NCI-H146 (cell line): Measurements from ENCODE around the gene BRD3OS.
A peak's percentile ranks its signal among the peaks of the same experiment; 100 is the strongest.
"Not testable (repeated sequence)": the region's sequence is repeated elsewhere in the genome, so short reads cannot be mapped to it uniquely, and the experiment has no call there.

Source experiments
- DNase-seq: peaks from one replicate; lab custom pipeline; 2025; lab: John Stamatoyannopoulos, UW

The BRD3OS gene

DNA sequence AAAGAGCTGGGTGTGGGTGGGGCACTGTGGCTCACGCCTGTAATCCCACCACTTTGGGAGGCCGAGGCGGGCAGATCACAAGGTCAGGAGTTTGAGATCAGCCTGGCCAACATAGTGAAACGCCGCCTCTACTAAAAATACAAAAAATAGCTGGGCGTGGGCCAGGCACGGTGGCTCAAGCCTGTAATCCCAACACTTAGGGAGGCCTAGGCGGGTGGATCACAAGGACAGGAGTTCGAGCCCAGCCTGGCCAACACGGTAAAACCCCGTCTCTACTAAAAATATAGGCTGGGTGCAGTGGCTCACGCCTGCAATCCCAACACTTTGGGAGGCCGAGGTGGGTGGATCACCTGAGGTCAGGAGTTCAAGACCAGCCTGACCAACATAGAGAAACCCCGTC, 36.5 kb upstream of the BRD3OS start:
- not testable (repeated sequence) for DNase-seq

DNA sequence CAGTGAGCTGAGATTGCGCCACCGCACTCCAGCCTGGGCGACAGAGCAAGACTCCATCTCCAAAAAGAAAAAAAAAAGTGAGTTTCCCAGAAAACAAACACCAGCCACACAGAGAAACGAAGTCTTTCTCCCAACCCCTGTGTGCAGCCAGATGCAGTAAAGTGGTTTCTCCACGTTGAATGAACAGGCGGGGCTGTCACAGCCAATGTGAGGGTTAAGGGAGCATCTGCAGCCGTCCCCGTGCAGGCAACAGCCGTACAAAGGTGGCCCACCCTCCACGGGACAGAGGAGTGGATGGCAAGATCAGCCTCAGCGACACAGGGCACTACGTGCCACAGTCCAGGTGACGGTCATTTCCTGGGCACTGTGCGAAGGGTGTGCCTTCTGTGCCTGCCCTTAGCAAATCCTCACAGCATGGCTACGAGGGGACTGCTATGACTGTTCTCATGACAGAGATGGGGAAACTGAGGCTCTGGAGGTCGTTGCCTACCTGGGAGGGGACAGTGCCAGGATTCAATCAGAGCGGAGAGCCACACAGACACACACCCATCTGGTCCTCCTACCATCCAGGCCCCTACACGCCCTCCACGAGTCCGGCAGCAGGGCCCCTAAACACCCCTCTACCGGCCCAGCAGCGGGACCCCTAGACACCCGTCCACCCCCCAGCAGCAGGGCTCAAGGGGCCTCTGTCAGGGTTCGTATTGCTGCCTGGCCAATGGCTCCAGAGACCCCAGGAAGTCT, 35.5 kb upstream of the BRD3OS start:
- DNase-seq = no peak

GRCh38 chr9:133990366-133991213, 34.7 kb upstream of the BRD3OS start:
- peak; percentile 65 for DNase-seq

DNA sequence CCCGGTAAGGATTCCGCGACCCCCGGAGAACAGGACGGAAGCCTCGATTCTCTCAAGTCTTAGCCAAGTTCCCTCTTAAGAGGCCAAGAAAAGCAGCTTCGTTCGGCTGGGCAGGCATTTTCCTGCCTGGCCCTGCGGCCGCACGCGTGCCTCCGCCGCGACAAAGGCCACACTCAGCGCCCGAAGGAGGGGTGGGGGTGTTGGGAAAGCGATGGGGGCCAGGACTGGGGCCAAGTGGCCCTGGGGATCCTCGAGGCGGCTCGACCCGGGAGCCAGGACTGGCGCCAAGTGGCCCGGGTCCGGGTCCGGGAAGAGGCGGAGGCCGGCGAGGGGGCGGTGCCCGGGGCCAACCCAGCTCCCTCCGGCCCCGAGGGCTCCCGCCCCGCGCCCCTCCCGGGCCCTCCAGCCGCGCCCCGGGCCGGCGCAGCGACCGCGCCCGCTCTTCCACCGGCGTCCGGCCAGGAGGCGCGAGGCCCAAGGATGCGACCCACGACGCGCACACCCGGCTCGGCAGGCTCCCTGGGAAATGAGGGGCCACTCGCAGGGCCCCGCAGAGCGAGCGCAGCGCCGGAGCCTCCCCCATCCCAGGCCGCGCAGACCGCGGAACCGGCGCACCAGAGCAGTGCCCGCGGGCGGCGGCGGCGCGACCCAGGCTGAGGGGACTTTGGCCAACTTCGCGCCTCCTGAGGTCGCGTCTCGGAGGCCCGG, 33.9 kb upstream of the BRD3OS start:
- no peak for DNase-seq

- DNase-seq = peak; percentile 79
Measured at GRCh38 chr9:133991964-133992779, 33.1 kb upstream of the BRD3OS start, which contains the start of gene VAV2. Gene VAV2, minus strand, starts transcription at chr9:133992324. Its CDS starts 46 bp downstream, at chr9:133992278.

DNA sequence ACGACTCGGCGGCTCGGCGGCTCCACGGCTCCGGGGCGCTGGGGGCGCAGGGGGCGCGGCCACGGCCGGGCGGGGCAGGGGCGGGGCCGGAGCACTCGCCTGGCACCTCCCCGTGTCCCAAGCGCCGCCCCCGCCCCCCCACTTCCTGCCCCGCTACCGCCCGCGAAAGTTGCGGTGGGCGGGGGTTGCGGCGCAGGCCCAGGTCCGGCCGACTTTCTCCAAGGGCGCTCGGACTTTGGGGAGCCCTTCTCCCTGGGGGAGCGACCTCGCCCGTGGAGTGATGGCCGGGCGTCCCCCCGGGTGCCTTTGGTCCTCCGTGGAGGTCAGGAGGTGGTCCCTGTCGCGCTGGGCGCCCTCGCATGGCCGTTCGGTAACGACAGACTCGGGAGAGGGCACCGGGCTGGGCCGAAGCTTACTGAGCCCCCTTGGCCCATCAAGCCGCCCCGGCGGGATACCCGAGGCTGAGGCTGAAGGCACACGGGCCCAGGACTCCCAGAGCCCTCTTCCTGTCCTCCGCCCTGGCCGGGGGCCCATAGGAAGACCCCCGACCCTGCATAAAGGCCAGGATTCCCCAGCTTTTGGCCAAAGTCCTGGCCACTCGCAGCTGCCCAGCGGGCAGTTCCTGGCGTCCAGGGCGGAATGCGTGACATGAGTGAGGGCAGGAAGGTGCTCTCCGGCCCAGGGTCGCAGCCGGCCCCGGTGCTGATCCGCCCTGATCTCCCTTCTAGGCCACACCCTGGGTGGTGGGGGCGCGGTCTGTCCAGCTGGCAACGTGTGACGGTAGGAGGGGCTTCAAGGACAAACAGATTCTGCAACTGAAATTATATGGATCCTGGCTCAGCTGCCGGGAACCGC, 32.3 kb upstream of the BRD3OS start:
- peak; percentile 84 for DNase-seq

DNA sequence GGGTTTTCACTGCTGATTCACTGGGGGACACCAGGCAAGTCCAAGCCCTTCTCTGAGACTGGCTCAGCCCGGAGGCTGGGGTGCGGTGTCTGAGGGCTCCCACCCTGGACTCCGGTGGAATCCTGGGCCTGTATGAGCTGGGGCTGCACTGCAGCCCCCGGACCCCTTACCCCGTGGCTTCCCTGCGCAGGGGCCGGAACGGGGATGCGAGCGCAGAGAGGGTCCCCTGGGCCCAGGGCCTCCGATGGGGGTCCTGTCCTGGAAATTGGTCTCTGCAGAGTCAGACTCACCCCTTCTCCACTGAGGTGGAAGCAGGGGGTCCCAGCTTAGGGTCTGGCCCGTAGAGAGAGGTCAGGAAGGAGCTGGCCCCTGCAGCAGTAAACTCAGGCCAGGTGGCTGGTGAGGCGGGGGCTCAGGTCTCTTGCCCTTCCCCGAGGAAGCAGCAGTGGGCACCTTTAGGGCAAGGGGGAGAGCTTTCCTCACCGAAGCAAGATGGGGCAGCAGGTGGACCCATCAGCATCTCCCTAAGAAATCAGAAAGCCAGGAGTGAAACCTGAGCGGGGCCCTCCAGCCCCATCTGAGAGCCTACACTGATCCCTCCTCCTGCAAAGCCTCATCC, 31.5 kb upstream of the BRD3OS start:
- DNase-seq = no peak

DNA sequence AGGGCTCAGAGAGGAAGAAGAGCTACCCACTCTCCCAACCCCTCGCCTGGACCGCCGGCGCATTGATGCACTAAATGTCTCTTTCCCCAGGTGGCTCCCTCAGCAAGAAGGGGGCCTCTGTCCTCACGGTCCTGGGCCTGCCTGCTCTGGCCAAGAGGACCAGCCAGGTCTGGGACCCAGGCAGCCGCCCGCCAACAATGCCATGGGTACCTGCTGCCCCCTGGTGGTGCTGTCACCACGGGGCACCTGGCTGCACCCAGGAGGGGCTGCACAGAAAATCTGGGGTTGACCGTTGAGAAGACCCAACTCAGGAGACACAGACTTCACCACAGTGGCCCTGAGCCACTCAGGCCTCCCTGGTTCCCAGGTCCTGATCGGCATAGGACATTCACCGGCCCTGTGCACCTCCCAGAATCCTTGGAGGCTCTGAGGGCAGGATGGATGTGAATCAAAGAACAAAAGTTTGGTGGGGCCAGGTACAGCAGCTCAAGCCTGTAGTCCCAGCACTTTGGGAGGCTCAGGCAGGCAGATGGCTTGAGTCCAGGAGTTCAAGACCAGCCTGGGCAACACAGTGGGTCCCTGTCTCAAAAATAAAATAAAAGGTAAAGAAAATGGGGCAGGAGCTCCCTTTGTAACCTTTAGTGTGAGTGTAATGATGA, 30.8 kb upstream of the BRD3OS start:
- peak; percentile 60 for DNase-seq

DNA sequence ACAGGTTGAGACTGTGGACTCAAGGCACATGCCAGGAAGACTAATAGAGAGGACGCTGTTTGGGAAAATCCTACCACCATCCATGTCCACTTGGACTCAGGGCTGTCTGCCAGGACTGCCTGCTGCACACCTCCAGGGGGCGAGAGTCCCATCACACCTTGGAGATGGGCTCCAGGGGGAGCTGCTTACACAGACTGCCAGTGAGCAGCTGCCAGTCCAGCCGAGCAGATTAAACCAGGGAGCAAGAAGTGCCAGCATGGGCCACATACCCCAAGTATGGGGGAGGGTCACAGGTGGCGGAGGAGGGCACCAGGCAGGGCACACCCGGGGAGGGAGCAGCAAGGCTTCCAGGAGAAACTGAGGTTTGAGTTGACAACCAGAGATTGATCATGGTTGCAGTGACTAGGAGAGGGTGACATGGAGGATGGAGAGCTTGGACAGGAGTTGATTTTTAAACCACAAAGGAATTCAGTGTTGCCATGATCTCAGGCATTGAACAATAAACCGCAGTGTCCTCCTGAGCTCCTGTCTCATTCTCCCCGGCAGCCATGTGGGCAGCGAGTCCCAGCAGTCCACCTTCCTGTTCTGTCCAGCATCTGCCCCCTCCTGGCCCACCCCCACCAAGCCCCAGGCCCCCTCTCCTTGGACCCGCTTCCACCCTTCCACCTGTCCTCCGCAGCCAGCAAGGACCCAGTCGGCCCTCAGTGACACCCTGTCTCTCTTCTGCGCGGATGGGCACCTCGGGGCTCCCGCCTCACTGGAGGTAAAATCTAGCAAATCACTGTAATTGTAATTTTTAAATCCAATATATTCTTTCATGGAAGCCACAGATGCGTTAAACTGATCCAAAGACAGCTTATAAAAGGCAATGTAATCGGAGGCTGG, 30.0 kb upstream of the BRD3OS start:
- peak; percentile 48 for DNase-seq

- DNase-seq = no peak
Measured at GRCh38 chr9:133996531-133997520, 28.5 kb upstream of the BRD3OS start.

- DNase-seq = no peak
Measured at GRCh38 chr9:133997584-133997983, 27.7 kb upstream of the BRD3OS start.

DNA sequence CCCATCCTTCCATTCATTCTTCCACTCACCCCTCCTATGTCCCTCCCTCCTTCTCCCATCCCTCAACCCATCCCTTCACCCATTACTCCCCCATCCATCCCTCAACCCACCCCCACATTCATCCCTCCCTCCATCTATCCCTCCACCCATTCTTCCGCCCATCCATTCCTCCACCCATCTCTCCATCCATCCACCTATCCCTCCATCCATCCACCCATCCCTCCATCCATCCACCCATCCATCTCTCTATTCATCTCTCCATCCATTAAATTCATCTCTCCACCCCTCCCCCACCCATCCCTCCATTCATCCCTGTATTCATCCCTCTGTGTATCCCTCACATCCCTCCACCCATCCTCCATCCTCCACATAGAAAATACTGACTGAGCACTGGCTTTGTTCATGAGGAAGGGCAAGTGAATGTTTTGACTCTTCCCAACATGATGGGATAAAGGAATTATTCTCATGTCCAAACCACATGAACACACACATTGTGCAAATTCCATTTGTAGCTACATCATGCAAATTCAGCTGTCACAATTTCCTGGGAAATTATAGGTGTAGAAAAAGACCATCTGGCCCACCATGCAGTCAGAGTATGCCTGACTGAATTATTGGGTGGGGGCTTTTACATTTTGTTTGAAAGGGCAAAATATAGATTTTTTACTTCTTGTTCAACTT, 26.2 kb upstream of the BRD3OS start:
- DNase-seq = no peak

DNA sequence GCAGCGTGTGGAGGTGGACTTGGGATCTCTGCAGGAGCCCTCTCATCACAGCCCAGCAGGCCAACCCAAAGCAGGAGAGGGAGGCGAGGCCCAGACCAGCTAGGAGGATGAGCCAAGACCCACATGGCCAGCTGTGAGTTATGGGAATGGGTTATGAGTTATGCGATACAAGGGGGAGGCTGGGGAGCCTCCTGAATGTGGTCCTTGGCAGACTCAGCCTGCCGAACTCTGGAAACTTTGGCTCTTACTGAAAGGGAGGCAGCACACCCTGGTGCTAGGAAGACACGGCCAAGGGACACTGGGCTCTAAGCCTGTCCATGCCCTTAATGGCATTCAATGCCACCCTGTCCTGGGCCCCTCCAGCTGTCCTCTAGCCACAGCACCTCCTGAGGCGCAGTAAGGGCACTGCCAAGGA, 25.4 kb upstream of the BRD3OS start:
- no peak for DNase-seq

DNA sequence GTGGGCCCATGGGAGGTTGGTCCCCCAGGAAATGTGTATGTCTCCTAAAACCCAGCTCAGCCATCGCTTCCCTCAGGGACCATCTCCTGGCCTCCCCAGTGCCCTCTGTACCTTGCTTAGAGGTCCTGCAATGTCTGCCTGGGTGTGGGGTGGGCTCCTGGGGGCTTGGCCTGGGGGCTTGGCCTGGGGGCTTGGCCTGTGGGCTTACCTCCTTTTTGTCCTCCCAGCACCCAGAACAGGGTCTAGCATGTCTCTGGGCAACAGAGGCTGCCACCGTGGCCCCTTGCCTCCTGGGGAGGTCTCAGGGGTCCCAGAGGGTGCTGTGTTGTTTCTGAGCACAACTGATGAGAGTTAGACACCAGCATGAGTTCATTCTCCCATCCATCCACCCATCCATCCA, 22.5 kb upstream of the BRD3OS start:
- DNase-seq = no peak

DNA sequence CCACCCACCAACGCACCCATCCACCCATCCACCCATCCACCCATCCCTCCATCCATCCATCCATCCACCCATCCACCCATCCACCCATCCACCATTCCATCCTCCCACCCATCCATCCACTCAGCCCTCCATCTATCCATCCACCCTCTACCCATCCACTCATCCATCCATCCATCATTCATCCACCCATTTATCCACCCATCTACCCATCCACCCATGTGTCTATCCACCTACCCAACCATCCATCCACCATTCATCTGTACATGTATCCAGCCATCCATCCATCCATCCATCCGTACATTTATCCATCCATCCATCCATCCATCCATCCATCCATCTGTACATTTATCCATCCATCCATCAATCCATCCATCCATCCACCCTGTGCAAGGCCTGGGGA, 22.0 kb upstream of the BRD3OS start:
- DNase-seq = no peak

GRCh38 chr9:134004131-134004873, 21.0 kb upstream of the BRD3OS start:
- no peak for DNase-seq
